Body of pancreas (tissue), 4 donors: ENCODE results near the gene GNA15. TPM values are rescaled to one million over a fixed set of nuclear protein-coding genes. Genes with fewer than 3 reads are reported as not detected.

Experiments
- ATAC-seq: fragments of 150-250 bp; one replicate; pipeline ENCODE4 v1.9.1; 2016
- DNase-seq, 4 donors: peaks; one replicate each; pipeline ENCODE4 v3.0.0-alpha.2; 2019
- H3K27ac ChIP-seq, 4 donors: fragments of 200-600 bp; sonication (generic); 1 replicate in 3 of 4; 2 replicates in 1 of 4; pipeline versions ENCODE4 v1.5.1 to v1.6.1; 2016 to 2019; ENCODE audit warnings: mild to moderate bottlenecking in 1 of 4, mixed read lengths in 1 of 4, moderate library complexity in 1 of 4
- H3K27me3 ChIP-seq, 2 donors: fragments of 200-600 bp; sonication (generic); one replicate each; pipeline ENCODE4 v1.6.0; 2016; ENCODE audit warnings: mild to moderate bottlenecking in 1 of 2
- H3K36me3 ChIP-seq, 2 donors: fragments of 200-600 bp; sonication (generic); replicated peaks in 1 of 2; 2 replicates each; pipeline ENCODE4 v1.5.1; 2016; ENCODE audit warnings: low read depth in 2 of 2; ENCODE audit not compliant: insufficient read depth in 1 of 2
- H3K4me1 ChIP-seq: fragments of 200-600 bp; sonication (generic); one replicate; pipeline ENCODE4 v1.6.0; 2016
- H3K4me3 ChIP-seq, 2 donors: fragments of 200-600 bp; sonication (generic); 1 replicate in 1 of 2; 2 replicates in 1 of 2; pipeline ENCODE4 v1.5.1; 2016 to 2019
- H3K9me3 ChIP-seq, 3 donors: fragments of 200-600 bp; sonication (generic); 1 replicate in 2 of 3; 2 replicates in 1 of 3; pipeline ENCODE4 v1.5.1; 2016
- CTCF ChIP-seq, 7 experiments: fragments of 450-650 bp in 4 of 7; fragments of 200-600 bp in 3 of 7; sonication (generic) in 3 of 7; IDR thresholded peaks; one replicate each; pipeline ENCODE4 v1.5.1; 2016 to 2019; ENCODE audit warnings: antibody characterized with exemption in 7 of 7
- POLR2A ChIP-seq, 3 donors: fragments of 450-650 bp; IDR thresholded peaks; one replicate each; pipeline ENCODE4 v1.6.1; 2016; ENCODE audit warnings: antibody characterized with exemption in 3 of 3, mild to moderate bottlenecking in 2 of 3
- WGBS, 2 donors: methylation state at CpG; one replicate each; pipeline ENCODE4 v1.1.5; 2017; 5-methylcytosine and 5-hydroxymethylcytosine counted together
- intact Hi-C: fragments of 100-400 bp; cut with DNase I; formaldehyde crosslinking; loops from one replicate; pipeline ENCODE4 v1.15.1; 2023
- total RNA-seq, 2 donors: library from RNA; depleted of rRNA; stranded (reverse); fragments of >200 nt; gene quantifications; one replicate each; pipeline ENCODE4 v1.1.0, GENCODE V29; 2016

GNA15 gene
- total RNA-seq, 2 donors from 2014 or later, result 1.6 to 2.6 TPM

- DNase-seq, result peak in 1 of 4 donors; percentile 48
- WGBS, 2 donors, result 3 to 5% methylated on average over 1 of the region's 1 CpG
- intact Hi-C loops, result no loop called here
Measured at GRCh38 chr19:3129112-3129511, 6.7 kb upstream of the GNA15 start.

GRCh38 chr19:3131168-3131567, 4.7 kb upstream of the GNA15 start:
- H3K36me3 ChIP-seq, result no peaks in the 10 kb centered on the region
- H3K4me3 ChIP-seq, result no peak overlapping the region
- no peaks in the 10 kb centered on the region for H3K27me3 ChIP-seq
- no peak for TF ChIP-seq CTCF (IDR thresholded peaks at IDR 0.05)
- no peak for TF ChIP-seq POLR2A (IDR thresholded peaks at IDR 0.05)
- no peak overlapping the region for H3K27ac ChIP-seq
- no peak for DNase-seq
- ATAC-seq, result no peak
- H3K9me3 ChIP-seq, result no peaks in the 10 kb centered on the region
- intact Hi-C loops, result no loop called here
- H3K4me1 ChIP-seq, result no peaks in the 10 kb centered on the region
- 88 to 90% methylated on average over 24 of the region's 24 CpGs for WGBS, 2 donors

More at GRCh38 chr19:3129112-3129511, 6.7 kb upstream of the GNA15 start:
- Histone ChIP-seq H3K36me3 (no peaks in the 10 kb centered on the region), H3K9me3 (no peaks in the 10 kb centered on the region), H3K27me3 (no peaks in the 10 kb centered on the region), H3K27ac (no peak overlapping the region), H3K4me1 (no peaks in the 10 kb centered on the region), H3K4me3 (no peak overlapping the region)
- TF ChIP-seq CTCF (IDR thresholded peaks at IDR 0.05) (peak in 6 of 7 experiments; percentile 31 to 56 (median 40)), POLR2A (IDR thresholded peaks at IDR 0.05) (no peak)
- no peak for ATAC-seq

GRCh38 chr19:3132971-3133792, 2.7 kb upstream of the GNA15 start:
- Histone ChIP-seq H3K4me1 (no peaks in the 10 kb centered on the region), H3K27me3 (no peaks in the 10 kb centered on the region), H3K4me3 (no peak overlapping the region), H3K9me3 (no peaks in the 10 kb centered on the region), H3K27ac (peak overlapping the region in 2 of 4 donors; percentile 50 to 58), H3K36me3 (no peaks in the 10 kb centered on the region)
- no peak for ATAC-seq
- DNase-seq, result peak in 2 of 4 donors; percentile 36 to 72
- intact Hi-C loops, result no loop called here
- TF ChIP-seq POLR2A (IDR thresholded peaks at IDR 0.05), result no peak
- TF ChIP-seq CTCF (IDR thresholded peaks at IDR 0.05), result no peak
- 42 to 62% methylated on average over 21 to 23 of the region's 24 CpGs for WGBS, 2 donors

GRCh38 chr19:3133793-3134116, 2.1 kb upstream of the GNA15 start:
- Histone ChIP-seq H3K27me3 (no peaks in the 10 kb centered on the region), H3K4me3 (no peak overlapping the region), H3K27ac (peak overlapping the region in 2 of 4 donors; percentile 50 to 58), H3K36me3 (no peaks in the 10 kb centered on the region), H3K9me3 (no peaks in the 10 kb centered on the region), H3K4me1 (no peaks in the 10 kb centered on the region)
- intact Hi-C loops, result no loop called here
- ATAC-seq, result no peak
- 48 to 56% methylated on average over 4 of the region's 4 CpGs for WGBS, 2 donors
- DNase-seq, result no peak
- no peak for TF ChIP-seq CTCF (IDR thresholded peaks at IDR 0.05)
- TF ChIP-seq POLR2A (IDR thresholded peaks at IDR 0.05), result no peak

- Histone ChIP-seq H3K36me3 (no peaks in the 10 kb centered on the region), H3K27me3 (no peaks in the 10 kb centered on the region), H3K27ac (no peak overlapping the region), H3K9me3 (peaks cover 0 to 4% (median 0%) of the 10 kb centered on the region in 3 donors), H3K4me3 (no peak overlapping the region), H3K4me1 (no peaks in the 10 kb centered on the region)
- TF ChIP-seq CTCF (IDR thresholded peaks at IDR 0.05) (no peak), POLR2A (IDR thresholded peaks at IDR 0.05) (no peak)
- no peak for ATAC-seq
- no peak for DNase-seq
- intact Hi-C loops, result no loop called here
- 71 to 93% methylated on average over 2 to 16 of the region's 16 CpGs for WGBS, 2 donors
Measured at GRCh38 chr19:3136684-3137055, 837 bp downstream of the GNA15 start.
